GM21515 (cell line): ENCODE results near the gene CMKLR1.

Experiments
- ATAC-seq: cut with Tn5 transposase; IDR thresholded peaks from one replicate; pipeline ENCODE4 v1.9.1; 2021; ENCODE audit not compliant: unreplicated experiment

Gene CMKLR1

DNA sequence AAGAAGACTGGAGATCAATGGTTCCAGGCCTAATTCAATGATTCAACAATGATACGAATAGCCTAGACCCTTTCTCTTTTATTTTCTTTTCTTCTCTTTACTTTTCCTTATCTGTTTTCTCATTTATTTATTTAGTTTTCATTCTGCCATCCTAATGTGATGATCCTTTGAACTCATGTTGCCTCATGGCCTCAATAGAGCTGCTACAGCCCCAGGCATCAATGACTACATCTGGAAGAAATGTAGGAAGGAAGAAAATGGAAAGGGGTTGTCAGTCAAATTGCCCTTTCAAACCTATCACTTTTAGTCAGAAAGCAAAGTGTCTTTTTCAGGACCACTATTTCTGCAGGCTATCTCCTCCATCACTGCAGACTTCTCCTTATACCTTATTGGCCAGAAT lies 69.9 kb downstream of the CMKLR1 start:
- no peak for ATAC-seq

DNA sequence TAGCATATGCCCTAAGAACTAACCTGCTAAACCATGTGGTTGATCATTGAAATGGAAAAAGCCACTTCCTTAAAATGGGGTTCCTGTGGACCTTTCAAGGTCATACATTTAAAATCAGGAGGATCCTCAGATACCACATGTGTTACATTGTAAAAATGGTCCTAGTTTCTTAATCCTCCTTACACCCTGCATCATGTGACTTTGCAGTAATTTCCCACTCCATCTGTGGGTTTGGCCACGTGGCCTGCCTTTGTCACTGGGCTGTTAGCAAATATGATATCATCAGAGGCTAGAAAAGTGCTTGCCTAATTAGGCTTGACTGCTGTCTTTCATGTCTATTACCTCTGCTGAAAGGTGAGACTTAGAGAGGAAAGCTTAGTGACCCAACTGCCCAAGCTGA lies 70.7 kb downstream of the CMKLR1 start:
- no peak for ATAC-seq

GRCh38 chr12:108267450-108267849 lies 71.7 kb downstream of the CMKLR1 start:
- no peak for ATAC-seq

GRCh38 chr12:108266131-108266530 lies 73.0 kb downstream of the CMKLR1 start:
- ATAC-seq, result no peak

GRCh38 chr12:108265505-108265904 lies 73.6 kb downstream of the CMKLR1 start:
- ATAC-seq, result no peak

GRCh38 chr12:108260969-108261368 lies 78.1 kb downstream of the CMKLR1 start:
- ATAC-seq, result no peak

DNA sequence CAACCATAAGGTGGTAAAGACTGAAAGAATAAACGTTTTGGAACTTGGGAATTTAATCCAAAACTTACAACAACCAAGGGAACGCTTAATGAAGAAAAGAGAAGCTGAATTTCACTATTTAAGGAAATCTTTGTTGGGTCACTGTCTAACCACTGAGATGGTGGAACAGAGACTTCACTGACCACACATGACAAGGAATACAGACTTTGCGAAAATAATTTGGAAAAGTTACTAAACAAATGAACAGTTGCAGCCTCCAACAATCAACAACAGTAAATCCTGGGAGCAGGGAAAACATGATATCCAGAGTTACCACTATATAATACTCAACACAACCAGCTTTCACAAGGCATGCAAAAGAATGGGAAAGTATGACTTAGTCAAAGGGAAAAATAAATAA lies 79.1 kb downstream of the CMKLR1 start:
- ATAC-seq, result no peak

DNA sequence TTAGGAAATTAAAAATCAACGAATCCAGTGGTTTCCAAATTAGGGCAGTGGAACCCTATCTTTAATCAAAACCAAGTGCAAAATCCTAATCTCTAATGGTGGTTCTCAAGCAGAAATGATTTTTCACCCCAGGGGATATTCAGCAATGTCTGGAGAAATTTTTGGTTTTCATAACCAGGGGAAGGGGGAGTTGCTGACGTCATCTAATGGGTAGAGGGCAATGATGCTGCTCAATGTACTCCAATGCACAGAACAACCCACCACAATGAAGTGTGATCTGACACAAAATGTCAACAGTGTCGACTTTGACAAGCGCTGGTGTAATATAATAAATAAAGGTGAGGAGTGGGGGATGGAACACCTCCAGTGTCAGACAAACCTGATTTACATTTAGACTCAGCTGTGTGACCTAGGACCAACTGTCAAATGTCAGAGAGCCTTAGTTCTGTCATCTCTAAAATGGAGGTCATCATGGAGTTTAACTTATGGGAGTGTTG lies 81.5 kb downstream of the CMKLR1 start:
- ATAC-seq, result no peak

GRCh38 chr12:108257004-108257403 lies 82.1 kb downstream of the CMKLR1 start:
- no peak for ATAC-seq

DNA sequence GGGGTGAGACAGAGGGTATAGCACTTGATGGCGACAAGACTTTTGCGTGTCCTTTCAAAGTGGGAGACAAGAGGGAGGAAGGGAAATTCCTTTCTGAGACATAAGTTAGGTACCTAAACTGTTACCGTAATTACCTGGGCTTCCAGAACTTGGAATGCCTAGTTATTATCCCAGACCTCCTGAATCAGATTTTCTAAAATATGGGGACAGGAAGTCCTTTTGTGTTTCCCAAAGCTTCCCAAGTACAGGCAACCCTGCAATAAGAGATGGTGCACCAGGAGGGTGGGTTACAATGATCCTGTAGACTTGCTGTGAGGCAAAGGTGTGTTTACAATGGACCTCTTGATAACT lies 83.9 kb downstream of the CMKLR1 start:
- no peak for ATAC-seq

- ATAC-seq, result no peak
These were observed 84.4 kb downstream of the CMKLR1 start for GRCh38 chr12:108254517-108255251.

DNA sequence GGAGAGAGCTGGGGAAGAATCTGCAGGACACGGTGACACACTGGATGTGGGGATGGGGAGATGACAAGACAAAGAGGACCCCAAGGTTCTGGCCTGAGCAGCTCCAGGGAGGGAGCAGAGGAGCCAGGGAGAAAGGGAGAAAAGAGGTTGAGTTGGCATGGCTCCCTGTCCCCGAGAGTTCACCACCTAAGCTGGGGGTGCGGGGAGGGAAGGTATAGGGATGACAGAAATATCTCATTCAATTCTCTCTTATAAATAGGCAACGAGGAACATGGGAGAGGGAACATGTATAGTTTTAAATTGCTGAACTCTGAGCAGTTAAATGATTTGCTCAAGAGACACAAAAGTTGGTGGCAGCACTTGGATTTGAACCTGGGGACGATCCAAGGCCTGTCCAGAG lies 85.1 kb downstream of the CMKLR1 start:
- ATAC-seq, result no peak

- ATAC-seq, result no peak
These were observed 85.6 kb downstream of the CMKLR1 start for GRCh38 chr12:108253540-108253939.

DNA sequence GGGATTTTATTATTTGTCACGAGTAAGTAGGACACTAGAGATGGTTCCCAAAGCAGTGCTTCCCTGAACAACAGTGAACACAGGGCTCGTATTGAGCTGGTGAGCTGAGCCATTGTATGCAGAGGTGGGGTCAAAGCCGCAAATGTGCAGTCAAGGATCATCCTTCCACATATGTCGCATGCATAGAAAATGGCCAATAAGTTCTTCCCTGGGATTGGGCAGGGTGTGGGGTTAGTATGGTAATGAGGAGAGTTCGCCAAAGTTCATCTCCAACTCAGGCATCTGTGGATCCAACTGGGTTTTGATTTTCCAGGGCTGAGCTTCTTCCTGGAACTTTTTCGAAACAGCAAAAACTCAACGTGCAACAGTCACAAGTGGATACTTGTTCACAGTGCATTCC lies 86.6 kb downstream of the CMKLR1 start:
- no peak for ATAC-seq

GRCh38 chr12:108248011-108248410 lies 91.1 kb downstream of the CMKLR1 start:
- ATAC-seq, result no peak

- ATAC-seq, result no peak
These were observed 92.0 kb downstream of the CMKLR1 start for GRCh38 chr12:108247130-108247529.

DNA sequence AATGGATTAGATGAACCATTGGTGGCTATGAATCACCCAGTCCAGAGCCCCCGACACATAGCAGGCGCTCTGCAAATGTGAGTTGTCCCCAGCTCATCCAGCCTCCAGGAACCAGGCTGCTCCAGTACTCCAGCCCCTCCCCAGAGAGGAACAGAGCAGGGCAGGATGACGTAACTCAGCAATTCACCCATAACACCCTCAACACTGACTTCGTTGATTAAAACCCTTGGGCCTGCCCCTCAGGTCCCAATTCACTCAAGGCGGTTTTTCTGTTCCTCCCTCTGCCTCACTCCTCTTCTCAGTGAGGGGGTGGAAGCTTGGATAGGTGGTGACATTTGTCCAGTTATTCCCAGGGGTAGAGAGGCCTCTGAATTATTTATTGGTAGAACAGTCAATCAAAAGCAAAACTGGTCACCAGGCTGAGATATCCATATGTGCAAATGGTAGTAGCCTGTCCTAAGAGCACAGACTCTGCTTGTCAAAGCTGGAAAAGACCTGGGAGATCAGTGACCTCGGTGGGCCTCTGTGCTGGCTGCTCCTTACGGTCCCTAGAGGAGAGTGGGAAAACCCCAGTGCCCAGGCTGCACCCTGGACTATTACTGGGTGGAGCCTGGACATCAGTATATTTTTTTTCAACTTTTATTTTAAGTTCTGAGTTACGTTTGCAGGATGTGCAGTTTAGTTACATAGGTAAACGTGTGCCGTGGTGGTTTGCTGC lies 97.0 kb downstream of the CMKLR1 start:
- ATAC-seq, result no peak

DNA sequence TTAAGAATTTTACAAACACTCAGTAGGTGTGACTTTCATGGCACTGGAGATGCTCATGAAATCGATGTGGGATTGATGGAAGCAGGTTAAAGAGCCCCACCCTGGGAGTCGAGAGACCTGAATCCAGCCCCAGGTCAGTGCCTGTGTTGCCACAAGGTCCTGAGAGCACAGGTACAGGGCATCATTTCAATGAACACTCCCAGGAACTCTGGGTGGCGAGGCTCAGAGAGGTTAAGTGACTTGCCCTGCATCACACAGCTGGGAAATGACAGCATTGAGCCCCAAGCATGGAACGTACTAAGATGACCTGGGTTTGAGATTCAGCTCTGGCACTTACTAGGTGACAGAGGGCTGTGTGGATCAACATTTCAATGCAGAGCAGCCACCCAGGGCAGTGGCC lies 98.2 kb downstream of the CMKLR1 start:
- no peak for ATAC-seq

GRCh38 chr12:108240027-108240785 lies 98.9 kb downstream of the CMKLR1 start:
- ATAC-seq, result no peak

GRCh38 chr12:108239378-108239777 lies 99.7 kb downstream of the CMKLR1 start:
- ATAC-seq, result no peak

DNA sequence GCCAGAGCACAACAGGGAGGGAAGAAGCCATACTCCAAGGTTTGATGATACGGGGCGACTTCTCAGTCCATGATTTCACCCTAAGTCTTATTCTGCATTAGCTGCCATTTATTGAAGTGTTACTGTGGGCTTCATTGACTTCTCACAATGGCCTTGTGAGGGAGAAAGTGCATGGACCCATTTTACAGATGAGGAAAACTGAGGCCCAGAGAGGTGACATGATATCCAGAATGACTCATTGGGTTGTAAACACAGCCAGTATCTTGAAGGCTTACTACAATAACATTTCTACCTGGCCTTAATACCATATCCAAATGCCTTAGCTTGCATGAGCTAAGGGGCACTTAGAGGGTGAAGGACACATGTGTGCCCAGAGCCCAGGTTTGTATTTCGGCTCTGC lies 100.6 kb downstream of the CMKLR1 start:
- no peak for ATAC-seq
